Stimulated activated CD8-positive, alpha-beta memory T cell treated with anti-CD3 and anti-CD28 coated beads, Interleukin-7, amount 100 ng/mL, for 1 hour (primary cell): ENCODE measurements around the gene TESMIN.

Experiments
- DNase-seq, 2 donors: peaks; one replicate each; pipeline ENCODE4 v3.0.0-alpha.2; 2020; ENCODE audit warnings: low read depth in 2 of 2

The TESMIN gene

GRCh38 chr11:68751331-68751856 is at the start of gene TESMIN:
Gene TESMIN (minus strand): TSS chr11:68751520. CDS start chr11:68750660, 860 bp downstream.
- peak; percentile 83 to 88 for DNase-seq

GRCh38 chr11:68798221-68798813 is 47.0 kb upstream of the TESMIN start:
- peak in 1 of 2 donors; percentile 2 for DNase-seq

- no peak for DNase-seq
These were observed 45.5 kb upstream of the TESMIN start for GRCh38 chr11:68796801-68797200.

- DNase-seq = no peak
These were observed 41.2 kb upstream of the TESMIN start for GRCh38 chr11:68792400-68792966.

GRCh38 chr11:68784653-68785052 is 33.3 kb upstream of the TESMIN start:
- no peak for DNase-seq

GRCh38 chr11:68783216-68783821 is 32.0 kb upstream of the TESMIN start:
- no peak for DNase-seq

- no peak for DNase-seq
These were observed 31.4 kb upstream of the TESMIN start for GRCh38 chr11:68782711-68783110.

GRCh38 chr11:68780829-68781228 is 29.5 kb upstream of the TESMIN start:
- no peak for DNase-seq

GRCh38 chr11:68778205-68778604 is 26.9 kb upstream of the TESMIN start:
- DNase-seq = no peak

- no peak for DNase-seq
These were observed 25.3 kb upstream of the TESMIN start for GRCh38 chr11:68776442-68777235.

- no peak for DNase-seq
These were observed 24.6 kb upstream of the TESMIN start for GRCh38 chr11:68775951-68776388.

- DNase-seq = no peak
These were observed 22.9 kb upstream of the TESMIN start for GRCh38 chr11:68774194-68774585.

- DNase-seq = no peak
These were observed 22.3 kb upstream of the TESMIN start for GRCh38 chr11:68773521-68774193.

- DNase-seq = no peak
These were observed 21.6 kb upstream of the TESMIN start for GRCh38 chr11:68772936-68773335.

- DNase-seq = no peak
These were observed 19.5 kb upstream of the TESMIN start for GRCh38 chr11:68770781-68771180.

- DNase-seq = no peak
These were observed 16.4 kb upstream of the TESMIN start for GRCh38 chr11:68767672-68768071.

- no peak for DNase-seq
These were observed 15.5 kb upstream of the TESMIN start for GRCh38 chr11:68766786-68767185.

- DNase-seq = no peak
These were observed 13.4 kb upstream of the TESMIN start for GRCh38 chr11:68764746-68765145.

- no peak for DNase-seq
These were observed 12.8 kb upstream of the TESMIN start for GRCh38 chr11:68763926-68764657.

GRCh38 chr11:68763181-68763721 is 11.9 kb upstream of the TESMIN start:
- DNase-seq = no peak

- no peak for DNase-seq
These were observed 11.2 kb upstream of the TESMIN start for GRCh38 chr11:68762481-68762880.
